OCI-LY7 (cell line): ENCODE measurements around the gene SPRN. TPM values are rescaled to one million over a fixed set of nuclear protein-coding genes. Genes with fewer than 3 reads are reported as not detected.
"Not testable (repeated sequence)": the region's sequence is repeated elsewhere in the genome, so short reads cannot be mapped to it uniquely, and the experiment has no call there.

ENCODE experiments used
- BruUV-seq: library from RNA; stranded (reverse); fragments of 400-500 nt; replicated peaks from 2 replicates; lab custom pipeline; 2021; lab: Mats Ljungman, UMichigan
- CTCF ChIA-PET: fragments of 300-600 bp; sonication (Branson Sonifier 250); formaldehyde crosslinking; loops from one replicate; lab custom pipeline; 2022; ENCODE audit warnings: antibody characterized with exemption; ENCODE audit not compliant: unreplicated experiment; lab: Charles Lee
- POLR2A ChIA-PET: fragments of 300-600 bp; sonication (Branson Sonifier 250); formaldehyde crosslinking; loops from one replicate; lab custom pipeline; 2022; ENCODE audit warnings: antibody characterized with exemption; lab: Charles Lee
- DNase-seq: peaks from one replicate; pipeline ENCODE4 v3.0.0-alpha.2; 2015; ENCODE audit warnings: low spot score
- H2AFZ ChIP-seq: fragments of 200-600 bp; sonication (generic), shearing (Covaris generic); 2 replicates; pipeline ENCODE4 v1.6.1; 2014; ENCODE audit warnings: mild to moderate bottlenecking, antibody characterized with exemption, low read length, moderate library complexity
- H3K27ac ChIP-seq: fragments of 200-600 bp; sonication (generic); 2 replicates; pipeline ENCODE4 v1.5.1; 2014; ENCODE audit warnings: mixed run types, low read depth, mild to moderate bottlenecking, moderate library complexity, low read length, inconsistent platforms; ENCODE audit not compliant: poor library complexity, severe bottlenecking
- H3K36me3 ChIP-seq: fragments of 200-600 bp; sonication (generic); 2 replicates; pipeline ENCODE4 v1.6.1; 2014; ENCODE audit warnings: mild to moderate bottlenecking, antibody characterized with exemption, low read length, moderate library complexity, mixed read lengths; ENCODE audit not compliant: insufficient read depth
- H3K4me1 ChIP-seq: fragments of 200-600 bp; sonication (generic); 2 replicates; pipeline ENCODE4 v1.5.1; 2014; ENCODE audit warnings: mild to moderate bottlenecking, low read length; ENCODE audit not compliant: insufficient read depth, poor library complexity, severe bottlenecking
- H3K4me2 ChIP-seq: fragments of 200-600 bp; sonication (generic); 2 replicates; pipeline ENCODE4 v1.6.1; 2014; ENCODE audit warnings: mild to moderate bottlenecking, low read length
- H3K4me3 ChIP-seq: fragments of 200-600 bp; sonication (generic); 2 replicates; pipeline ENCODE4 v1.5.1; 2014; ENCODE audit warnings: mild to moderate bottlenecking, low read depth, low read length; ENCODE audit not compliant: poor library complexity, severe bottlenecking
- H3K79me2 ChIP-seq: fragments of 200-600 bp; sonication (generic); 2 replicates; pipeline ENCODE4 v1.6.1; 2016; ENCODE audit warnings: low read depth, mild to moderate bottlenecking, low read length, moderate library complexity, mixed read lengths; ENCODE audit not compliant: insufficient read depth
- H3K9me2 ChIP-seq: fragments of 200-600 bp; sonication (generic); 2 replicates; pipeline ENCODE4 v1.6.1; 2016; ENCODE audit warnings: mild to moderate bottlenecking, low read length, mixed read lengths; ENCODE audit not compliant: insufficient read depth
- H3K9me3 ChIP-seq: fragments of 200-600 bp; sonication (generic); 2 replicates; pipeline ENCODE4 v1.6.1; 2014; ENCODE audit warnings: mild to moderate bottlenecking, mixed run types, low read length, mixed read lengths
- H4K20me1 ChIP-seq: fragments of 200-600 bp; sonication (generic); 2 replicates; pipeline ENCODE4 v1.6.1; 2014; ENCODE audit warnings: mild to moderate bottlenecking, antibody characterized with exemption, low read length, moderate library complexity, mixed read lengths; ENCODE audit not compliant: insufficient read depth
- CTCF ChIP-seq: fragments of 200-600 bp; sonication (generic); conservative IDR thresholded peaks from 2 replicates; pipeline ENCODE4 v1.5.1; 2014; ENCODE audit warnings: mild to moderate bottlenecking, antibody characterized with exemption, low read length, moderate library complexity, mixed read lengths
- EZH2phosphoT487 ChIP-seq: fragments of 200-600 bp; sonication (generic); IDR thresholded peaks from 2 replicates; pipeline ENCODE4 v1.6.1; 2018; ENCODE audit warnings: low read depth, borderline replicate concordance, mild to moderate bottlenecking, mixed run types, antibody characterized with exemption, low read length, moderate library complexity, mixed read lengths
- intact Hi-C: fragments of 100-400 bp; cut with micrococcal nuclease; formaldehyde crosslinking; loops from one replicate; pipeline ENCODE4 v1.10.0; 2022; ENCODE audit not compliant: unreplicated experiment
- total RNA-seq, 2 experiments: library from RNA; depleted of rRNA in 1 of 2; stranded (reverse); fragments of >200 nt in 1 of 2; shearing (Covaris generic) in 1 of 2; gene quantifications; 2 replicates each; pipeline ENCODE4 v1.2.3, GENCODE V29; 2014 to 2022

Gene SPRN
- total RNA-seq, 2 experiments from 2014 or later: not detected

GRCh38 chr10:133439517-133440461 lies 15.4 kb upstream of the SPRN start:
- ChIA-PET POLR2A (interaction anchor here (0.5 kb wide), 1 partner anchor 36 kb away, joined by 3 read pairs; no protein-coding TSS in a partner anchor), CTCF (interaction anchor here (0.6 kb wide), 1 partner anchor 115 kb away, joined by 4 read pairs; no protein-coding TSS in a partner anchor)
- no peaks in the 10 kb centered on the region for H3K36me3 ChIP-seq
- H3K4me1 ChIP-seq: no peaks in the 10 kb centered on the region
- intact Hi-C loops: loop anchor here (2.0 kb wide), 1 partner anchor 169 kb away; no protein-coding TSS in a partner anchor
- no peak overlapping the region for H3K4me3 ChIP-seq
- no peak for TF ChIP-seq EZH2phosphoT487
- TF ChIP-seq CTCF: no peak
- no peak for DNase-seq
- H3K27ac ChIP-seq: no peak overlapping the region
- no peak overlapping the region for H3K4me2 ChIP-seq
- H2AFZ ChIP-seq: no peak overlapping the region
- H4K20me1 ChIP-seq: no peaks in the 10 kb centered on the region
- no peaks in the 10 kb centered on the region for H3K9me2 ChIP-seq
- no TSS peak for BruUV-seq
- no peaks in the 10 kb centered on the region for H3K79me2 ChIP-seq
- H3K9me3 ChIP-seq: no peaks in the 10 kb centered on the region

GRCh38 chr10:133438711-133439273 lies 14.4 kb upstream of the SPRN start:
- Histone ChIP-seq H4K20me1 (no peaks in the 10 kb centered on the region), H3K9me3 (no peaks in the 10 kb centered on the region), H3K27ac (no peak overlapping the region), H3K4me3 (no peak overlapping the region), H3K9me2 (no peaks in the 10 kb centered on the region), H3K36me3 (no peaks in the 10 kb centered on the region), H2AFZ (no peak overlapping the region), H3K79me2 (no peaks in the 10 kb centered on the region), H3K4me2 (no peak overlapping the region), H3K4me1 (no peaks in the 10 kb centered on the region)
- TF ChIP-seq EZH2phosphoT487 (no peak), CTCF (peak; percentile 78)
- ChIA-PET POLR2A (no interaction called here), CTCF (interaction anchor here (0.6 kb wide), 1 partner anchor 114 kb away, joined by 4 read pairs; no protein-coding TSS in a partner anchor)
- no TSS peak for BruUV-seq
- intact Hi-C loops: loop anchor here (1.0 to 2.0 kb wide), 2 partner anchors 59 to 170 kb away; no protein-coding TSS in a partner anchor
- DNase-seq: peak; percentile 54

- H3K4me1 ChIP-seq, DNase-seq, H3K4me2 ChIP-seq, H4K20me1 ChIP-seq, H3K27ac ChIP-seq, POLR2A ChIA-PET, CTCF ChIA-PET, H3K4me3 ChIP-seq, H2AFZ ChIP-seq, BruUV-seq, H3K79me2 ChIP-seq, intact Hi-C loops, H3K9me2 ChIP-seq, H3K9me3 ChIP-seq, H3K36me3 ChIP-seq: not testable (repeated sequence)
These were observed 8.4 kb upstream of the SPRN start for GRCh38 chr10:133432789-133433188.

- H2AFZ ChIP-seq, H3K4me2 ChIP-seq, H3K4me1 ChIP-seq, H4K20me1 ChIP-seq, H3K4me3 ChIP-seq, BruUV-seq, H3K9me3 ChIP-seq, CTCF ChIA-PET, DNase-seq, intact Hi-C loops, H3K9me2 ChIP-seq, H3K79me2 ChIP-seq, H3K27ac ChIP-seq, H3K36me3 ChIP-seq, POLR2A ChIA-PET: not testable (repeated sequence)
These were observed 7.6 kb upstream of the SPRN start for GRCh38 chr10:133431888-133432613.
